H1 (cell line): ENCODE data around the gene RCSD1. TPM values are rescaled to one million over a fixed set of nuclear protein-coding genes. Genes with fewer than 3 reads are reported as not detected.
A peak's percentile ranks its signal among the peaks of the same experiment; 100 is the strongest.

Source experiments
- CTCF ChIA-PET: fragments of 300-600 bp; sonication (Branson Sonifier 250); formaldehyde crosslinking; loops from one replicate; lab custom pipeline; 2021; ENCODE audit not compliant: partially characterized antibody; lab: Charles Lee
- POLR2A ChIA-PET: fragments of 300-600 bp; sonication (Branson Sonifier 250); formaldehyde crosslinking; loops from one replicate; lab custom pipeline; 2021; ENCODE audit warnings: inconsistent platforms; ENCODE audit not compliant: partially characterized antibody; lab: Charles Lee
- DNase-seq, 2 experiments: peaks; one replicate each; pipeline versions ENCODE4 v3.0.0 to v3.0.0-alpha.2; 2010 to 2022; ENCODE audit warnings: low spot score in 2 of 2, low read depth in 1 of 2, mixed read lengths in 1 of 2
- FAIRE-seq: peaks from 2 replicates; lab custom pipeline; 2011; peaks lifted over from hg19 to GRCh38; lab: Jason Lieb, UNC
- H2AFZ ChIP-seq: 2 replicates; pipeline ENCODE4 v1.8.1; 2012; ENCODE audit warnings: low read length, inconsistent platforms
- H2AK5ac ChIP-seq: 2 replicates; pipeline ENCODE4 v1.6.1; 2013; ENCODE audit warnings: low read depth, low read length
- H2BK120ac ChIP-seq: replicated peaks from 2 replicates; pipeline ENCODE3; 2013; ENCODE audit warnings: low read depth, low read length, inconsistent platforms
- H2BK12ac ChIP-seq: 2 replicates; pipeline ENCODE4 v1.6.1; 2013; ENCODE audit warnings: low read depth, low read length
- H2BK15ac ChIP-seq: 2 replicates; pipeline ENCODE4 v1.6.1; 2013; ENCODE audit warnings: low read length
- H2BK20ac ChIP-seq: 2 replicates; pipeline ENCODE4 v1.6.1; 2013; ENCODE audit warnings: low read length
- H2BK5ac ChIP-seq: 2 replicates; pipeline ENCODE4 v1.6.1; 2013; ENCODE audit warnings: low read depth, low read length
- H3K14ac ChIP-seq: 2 replicates; pipeline ENCODE4 v1.6.1; 2013; ENCODE audit warnings: inconsistent platforms; ENCODE audit not compliant: insufficient read length
- H3K18ac ChIP-seq: 2 replicates; pipeline ENCODE4 v1.6.1; 2013; ENCODE audit warnings: low read length; ENCODE audit errors: extremely low read depth
- H3K23ac ChIP-seq: 2 replicates; pipeline ENCODE4 v1.6.1; 2013; ENCODE audit warnings: inconsistent platforms; ENCODE audit not compliant: insufficient read length
- H3K23me2 ChIP-seq: 2 replicates; pipeline ENCODE4 v1.6.1; 2013; ENCODE audit warnings: low read depth, low read length
- H3K27ac ChIP-seq: 2 replicates; pipeline ENCODE4 v1.6.1; 2011; ENCODE audit warnings: low read depth, low read length, inconsistent platforms
- H3K27me3 ChIP-seq, 4 experiments: replicated peaks in 1 of 4; 1 replicate in 1 of 4; 2 replicates in 3 of 4; pipeline versions ENCODE4 v1.6.1 to v1.8.1; 2011 to 2013; ENCODE audit warnings: low read length in 3 of 4, mild to moderate bottlenecking in 3 of 4, inconsistent platforms in 2 of 4, mixed read lengths in 2 of 4, moderate library complexity in 1 of 4; ENCODE audit not compliant: control insufficient read depth in 3 of 4, insufficient read depth in 3 of 4; ENCODE audit errors: extremely low read depth in 1 of 4
- H3K36me3 ChIP-seq, 4 experiments: 2 replicates each; pipeline versions ENCODE4 v1.6.1 to v1.8.1; 2011 to 2013; ENCODE audit warnings: mild to moderate bottlenecking in 4 of 4, low read length in 3 of 4, moderate library complexity in 2 of 4, control low read depth in 1 of 4, inconsistent platforms in 1 of 4; ENCODE audit not compliant: insufficient read depth in 4 of 4, control insufficient read depth in 2 of 4
- H3K4ac ChIP-seq: replicated peaks from 2 replicates; pipeline ENCODE3; 2013; ENCODE audit warnings: low read length, low read depth, mixed read lengths, inconsistent platforms; ENCODE audit not compliant: insufficient read length
- H3K4me1 ChIP-seq, 4 experiments: replicated peaks in 1 of 4; 1 replicate in 1 of 4; 2 replicates in 3 of 4; pipeline versions ENCODE4 v1.6.1 to v1.8.1; 2011 to 2013; ENCODE audit warnings: low read length in 3 of 4, inconsistent platforms in 2 of 4, mixed read lengths in 1 of 4; ENCODE audit not compliant: insufficient read depth in 4 of 4, control insufficient read depth in 3 of 4
- H3K4me2 ChIP-seq, 2 experiments: 2 replicates each; pipeline versions ENCODE4 v1.6.1 to v1.8.1; 2011 to 2013; ENCODE audit warnings: low read depth in 2 of 2, low read length in 2 of 2, control low read depth in 1 of 2, inconsistent platforms in 1 of 2, mild to moderate bottlenecking in 1 of 2; ENCODE audit not compliant: insufficient read depth in 1 of 2
- H3K4me3 ChIP-seq, 4 experiments: fragments of 200-600, 300-600 bp in 1 of 4; sonication (generic), shearing (Covaris generic), sonication (Bioruptor Twin) in 1 of 4; 2 replicates each; pipeline versions ENCODE4 v1.5.1 to v1.8.1; 2011 to 2016; ENCODE audit warnings: low read length in 4 of 4, low read depth in 3 of 4, control low read depth in 2 of 4, inconsistent platforms in 2 of 4, mild to moderate bottlenecking in 2 of 4, mixed read lengths in 1 of 4, moderate library complexity in 1 of 4; ENCODE audit not compliant: insufficient read depth in 2 of 4; ENCODE audit errors: extremely low read depth in 1 of 4
- H3K56ac ChIP-seq: replicated peaks from 2 replicates; pipeline ENCODE3; 2013; ENCODE audit warnings: low read depth, mild to moderate bottlenecking, mixed read lengths, low read length, inconsistent platforms; ENCODE audit not compliant: insufficient read length
- H3K79me1 ChIP-seq: 2 replicates; pipeline ENCODE4 v1.6.1; 2013; ENCODE audit warnings: low read depth, low read length, control low read depth
- H3K79me2 ChIP-seq, 2 experiments: 2 replicates each; pipeline versions ENCODE4 v1.6.1 to v1.8.1; 2012 to 2013; ENCODE audit warnings: low read length in 2 of 2, mild to moderate bottlenecking in 2 of 2, inconsistent platforms in 1 of 2; ENCODE audit not compliant: insufficient read depth in 2 of 2, control insufficient read depth in 1 of 2
- H3K9ac ChIP-seq, 4 experiments: replicated peaks in 1 of 4; 1 replicate in 1 of 4; 2 replicates in 3 of 4; pipeline versions ENCODE4 v1.6.1 to v1.8.1; 2011 to 2013; ENCODE audit warnings: low read depth in 3 of 4, low read length in 3 of 4, control low read depth in 2 of 4, mild to moderate bottlenecking in 2 of 4, moderate library complexity in 2 of 4, inconsistent platforms in 1 of 4; ENCODE audit errors: extremely low read depth in 1 of 4
- H3K9me3 ChIP-seq, 2 experiments: 2 replicates each; pipeline versions ENCODE4 v1.6.1 to v1.8.1; 2012 to 2013; ENCODE audit warnings: mild to moderate bottlenecking in 2 of 2, moderate library complexity in 2 of 2, control low read depth in 1 of 2, inconsistent platforms in 1 of 2, low read depth in 1 of 2, low read length in 1 of 2, mixed read lengths in 1 of 2; ENCODE audit not compliant: insufficient read depth in 2 of 2
- H4K20me1 ChIP-seq, 2 experiments: replicated peaks in 1 of 2; 2 replicates each; pipeline versions ENCODE3 to v1.8.1; 2011 to 2013; ENCODE audit warnings: inconsistent platforms in 2 of 2, low read length in 2 of 2, mild to moderate bottlenecking in 1 of 2; ENCODE audit not compliant: insufficient read depth in 2 of 2, control insufficient read depth in 1 of 2
- H4K5ac ChIP-seq: 2 replicates; pipeline ENCODE4 v1.6.1; 2013; ENCODE audit warnings: low read length, low read depth, mixed read lengths, inconsistent platforms; ENCODE audit not compliant: insufficient read length
- H4K8ac ChIP-seq: 2 replicates; pipeline ENCODE4 v1.8.0; 2013; ENCODE audit warnings: mild to moderate bottlenecking, moderate library complexity, low read length, inconsistent platforms; ENCODE audit not compliant: insufficient read depth; ENCODE audit errors: extremely low read depth
- H4K91ac ChIP-seq: replicated peaks from 2 replicates; pipeline ENCODE3; 2013; ENCODE audit warnings: low read length, mixed read lengths, inconsistent platforms; ENCODE audit not compliant: insufficient read length
- ASH2L ChIP-seq: fragments of 200-600, 300-600 bp; sonication (generic); IDR thresholded peaks from one replicate; pipeline ENCODE4 v1.7.1; 2017; ENCODE audit warnings: low read length
- CHD1 ChIP-seq: IDR thresholded peaks from 2 replicates; pipeline ENCODE4 v1.6.1; 2012; ENCODE audit warnings: low read depth, low read length, improper control_type of control experiment
- CTBP2 ChIP-seq: IDR thresholded peaks from 2 replicates; pipeline ENCODE4 v1.7.0; 2011; ENCODE audit warnings: borderline replicate concordance, mild to moderate bottlenecking, moderate library complexity, mixed read lengths, low read length; ENCODE audit not compliant: insufficient read depth, insufficient read length
- EP300 ChIP-seq, 2 experiments: IDR thresholded peaks; 1 replicate in 1 of 2; 2 replicates in 1 of 2; pipeline ENCODE4 v1.6.1; 2011 to 2012; ENCODE audit warnings: low read depth in 2 of 2, low read length in 2 of 2, mild to moderate bottlenecking in 2 of 2, borderline replicate concordance in 1 of 2, inconsistent platforms in 1 of 2, moderate library complexity in 1 of 2
- HDAC6 ChIP-seq: IDR thresholded peaks from one replicate; pipeline ENCODE4 v1.7.1; 2012; ENCODE audit warnings: low read depth, mild to moderate bottlenecking, inconsistent platforms, low read length, moderate library complexity
- POLR2AphosphoS5 ChIP-seq: IDR thresholded peaks from 2 replicates; pipeline ENCODE4 v1.6.1; 2011; ENCODE audit warnings: low read depth, low read length
- RAD21 ChIP-seq, 2 experiments: IDR thresholded peaks in 1 of 2; conservative IDR thresholded peaks in 1 of 2; 2 replicates each; pipeline ENCODE4 v1.6.1; 2011; ENCODE audit warnings: low read depth in 2 of 2, low read length in 2 of 2, improper control_type of control experiment in 1 of 2, inconsistent platforms in 1 of 2, mild to moderate bottlenecking in 1 of 2, moderate library complexity in 1 of 2
- SAP30 ChIP-seq: fragments of 300-600 bp; sonication (generic); IDR thresholded peaks from 2 replicates; pipeline ENCODE4 v1.7.1; 2012; ENCODE audit warnings: low read length, moderate library complexity, mild to moderate bottlenecking, inconsistent platforms; ENCODE audit not compliant: insufficient read depth, insufficient replicate concordance
- SIX5 ChIP-seq: IDR thresholded peaks from 2 replicates; pipeline ENCODE4 v1.6.1; 2011; ENCODE audit warnings: mild to moderate bottlenecking, low read depth, low read length
- SP4 ChIP-seq: IDR thresholded peaks from 2 replicates; pipeline ENCODE4 v1.6.1; 2012; ENCODE audit warnings: low read length, inconsistent platforms
- SUZ12 ChIP-seq: fragments of 200-600 bp; sonication (generic); IDR thresholded peaks from 2 replicates; pipeline ENCODE4 v1.6.1; 2012; ENCODE audit warnings: mild to moderate bottlenecking, inconsistent platforms, low read length, moderate library complexity, mixed read lengths
- TEAD4 ChIP-seq: IDR thresholded peaks from 2 replicates; pipeline ENCODE4 v1.6.1; 2012; ENCODE audit warnings: low read depth, low read length, inconsistent platforms, mixed read lengths
- YY1 ChIP-seq: IDR thresholded peaks from 2 replicates; pipeline ENCODE4 v1.6.1; 2011; ENCODE audit warnings: low read depth, mild to moderate bottlenecking, low read length
- WGBS, 2 experiments: shearing (Covaris generic) in 1 of 2; methylation state at CpG; one replicate each; pipeline versions ENCODE4 v1.1.6 to v1.1.7; 2013 to 2015; ENCODE audit warnings: low lambda C conversion rate in 2 of 2, mixed read lengths in 2 of 2, inconsistent platforms in 1 of 2, low coverage in 1 of 2, missing lambda C conversion rate in 1 of 2; ENCODE audit not compliant: insufficient replicate concordance in 2 of 2, insufficient coverage in 1 of 2, insufficient read length in 1 of 2; ENCODE audit errors: extremely low coverage in 1 of 2, missing lambda C conversion rate in 1 of 2; 5-methylcytosine and 5-hydroxymethylcytosine counted together
- polyA plus RNA-seq, 7 experiments: library from polyadenylated mRNA; depleted of rRNA in 3 of 7; stranded (reverse) in 5 of 7; unstranded in 2 of 7; fragments of >200 nt in 5 of 7; fragments of 200-250 nt in 2 of 7; gene quantifications; 1 replicate in 5 of 7; 2 replicates in 1 of 7; 4 replicates in 1 of 7; pipeline versions ENCODE4 v1.2.1 to v1.2.3, GENCODE V29; 2011 to 2013; ENCODE audit warnings: missing spikeins in 2 of 7, mixed read lengths in 2 of 7
- total RNA-seq: library from RNA; stranded (reverse); fragmentation: NEBNext Ultra II Directional; extraction: Animal tissue kit (Norgen Biotek cat#: 25700); gene quantifications from 2 replicates; pipeline ENCODE4 v1.2.1, GENCODE V29; 2021
- TF ChIP-seq, protein P1 (sequence below): IDR thresholded peaks from 2 replicates; pipeline ENCODE4 v1.6.1; 2012; ENCODE audit warnings: inconsistent platforms

The RCSD1 gene
- total and polyA plus RNA-seq, 2 of the 8 experiments (the other 6 are each of a cell fraction or from before 2014, with no cell fraction given), result 0.47 to 0.69 TPM

DNA sequence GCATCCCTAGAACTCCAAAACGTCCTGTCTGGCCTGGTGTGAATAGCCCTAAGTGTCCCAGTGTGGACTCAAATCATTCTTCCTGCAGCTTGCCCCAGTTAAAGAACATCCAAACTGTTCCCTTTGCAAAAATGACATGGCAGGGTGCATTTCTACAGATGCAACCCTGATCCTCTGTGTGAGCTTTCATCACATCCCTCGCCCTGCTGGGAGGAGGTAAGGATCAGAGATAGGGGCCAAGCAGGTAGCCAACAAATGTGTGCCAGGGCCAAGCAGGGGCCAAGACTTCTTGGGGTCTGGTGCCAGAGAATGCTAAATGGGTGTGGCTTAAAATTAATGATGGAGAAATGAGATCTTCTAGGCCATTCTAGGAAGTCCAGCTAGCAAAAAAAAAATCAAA lies 64.7 kb downstream of the RCSD1 start:
- Histone ChIP-seq H2AK5ac (no peak overlapping the region), H4K8ac (no peak overlapping the region), H3K79me2 (no peaks in the 10 kb centered on the region), H2BK12ac (no peak overlapping the region), H3K4me3 (no peak overlapping the region), H3K4me1 (no peaks in the 10 kb centered on the region; a peak in 1 of 7 replicates), H3K79me1 (no peaks in the 10 kb centered on the region), H3K4ac (no peak overlapping the region), H4K5ac (no peak overlapping the region), H2AFZ (no peak overlapping the region), H3K14ac (no peak overlapping the region), H2BK5ac (no peak overlapping the region), H4K91ac (no peak overlapping the region), H3K4me2 (no peak overlapping the region), H2BK120ac (no peak overlapping the region), H4K20me1 (no peaks in the 10 kb centered on the region), H3K23ac (no peak overlapping the region), H3K56ac (no peak overlapping the region), H3K9ac (no peak overlapping the region), H3K27ac (no peak overlapping the region), H3K27me3 (no peaks in the 10 kb centered on the region; a peak in 1 of 7 replicates), H3K36me3 (no peaks in the 10 kb centered on the region), H3K9me3 (no peaks in the 10 kb centered on the region), H3K23me2 (no peaks in the 10 kb centered on the region), H2BK20ac (no peak overlapping the region), H2BK15ac (0 out of 2 replicates have a peak overlapping the region, but pooled peaks have one; percentile 61), H3K18ac (no peak overlapping the region)
- DNase-seq (no peak), FAIRE-seq (no peak)
- ChIA-PET CTCF (interaction anchor here (0.6 to 3.8 kb wide), 11 partner anchors 17 to 154 kb away, joined by 3 to 22 read pairs (median 4); no protein-coding TSS in a partner anchor), POLR2A (interaction anchor here (0.9 to 1.4 kb wide), 2 partner anchors 10 to 11 kb away, joined by 3 read pairs; no protein-coding TSS in a partner anchor)
- 97% methylated on average over 2 of the region's 2 CpGs; no CpG with 5 or more reads in 1 of the 2 experiments for WGBS, 2 experiments
- TF ChIP-seq POLR2AphosphoS5 (no peak), ASH2L (no peak), SUZ12 (no peak), EP300 (IDR thresholded peaks at IDR 0.05; ENCODE audit: borderline replicate concordance in 1 of 2, low read depth in 2 of 2, low read length in 2 of 2) (no peak), SIX5 (no peak), YY1 (no peak), SAP30 (no peak), HDAC6 (no peak), CTBP2 (no peak), TEAD4 (no peak), RAD21 (IDR thresholded peaks at IDR 0.05 in 1 of 2, conservative IDR thresholded peaks at IDR 0.05 in 1 of 2; ENCODE audit: low read depth in 2 of 2, low read length in 2 of 2) (no peak), SP4 (no peak), CHD1 (no peak)
- TF ChIP-seq, protein P1, sequence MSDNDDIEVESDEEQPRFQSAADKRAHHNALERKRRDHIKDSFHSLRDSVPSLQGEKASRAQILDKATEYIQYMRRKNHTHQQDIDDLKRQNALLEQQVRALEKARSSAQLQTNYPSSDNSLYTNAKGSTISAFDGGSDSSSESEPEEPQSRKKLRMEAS, result no peak
